Mononuclear cell (primary cell): ENCODE data around the gene SLC4A1AP. TPM values are rescaled to one million over a fixed set of nuclear protein-coding genes. Genes with fewer than 3 reads are reported as not detected.

ENCODE experiments used
- H3K27me3 ChIP-seq: 2 replicates; pipeline ENCODE4 v1.6.0; 2011; ENCODE audit warnings: low read length, control low read depth; ENCODE audit not compliant: insufficient read depth
- H3K4me1 ChIP-seq: 2 replicates; pipeline ENCODE4 v1.5.1; 2011; ENCODE audit warnings: mild to moderate bottlenecking, low read length, control low read depth; ENCODE audit not compliant: insufficient read depth
- H3K4me3 ChIP-seq: 2 replicates; pipeline ENCODE4 v1.5.1; 2011; ENCODE audit warnings: mild to moderate bottlenecking, low read length, moderate library complexity
- H3K9me3 ChIP-seq: 2 replicates; pipeline ENCODE4 v1.5.1; 2011; ENCODE audit warnings: low read depth, mild to moderate bottlenecking, control low read depth, low read length
- total RNA-seq: library from RNA; depleted of rRNA; stranded (reverse); fragments of >200 nt; gene quantifications from one replicate; pipeline ENCODE4 v1.2.3, GENCODE V29; 2012

The SLC4A1AP gene
- total RNA-seq, 1 donor = 23.3 TPM

DNA sequence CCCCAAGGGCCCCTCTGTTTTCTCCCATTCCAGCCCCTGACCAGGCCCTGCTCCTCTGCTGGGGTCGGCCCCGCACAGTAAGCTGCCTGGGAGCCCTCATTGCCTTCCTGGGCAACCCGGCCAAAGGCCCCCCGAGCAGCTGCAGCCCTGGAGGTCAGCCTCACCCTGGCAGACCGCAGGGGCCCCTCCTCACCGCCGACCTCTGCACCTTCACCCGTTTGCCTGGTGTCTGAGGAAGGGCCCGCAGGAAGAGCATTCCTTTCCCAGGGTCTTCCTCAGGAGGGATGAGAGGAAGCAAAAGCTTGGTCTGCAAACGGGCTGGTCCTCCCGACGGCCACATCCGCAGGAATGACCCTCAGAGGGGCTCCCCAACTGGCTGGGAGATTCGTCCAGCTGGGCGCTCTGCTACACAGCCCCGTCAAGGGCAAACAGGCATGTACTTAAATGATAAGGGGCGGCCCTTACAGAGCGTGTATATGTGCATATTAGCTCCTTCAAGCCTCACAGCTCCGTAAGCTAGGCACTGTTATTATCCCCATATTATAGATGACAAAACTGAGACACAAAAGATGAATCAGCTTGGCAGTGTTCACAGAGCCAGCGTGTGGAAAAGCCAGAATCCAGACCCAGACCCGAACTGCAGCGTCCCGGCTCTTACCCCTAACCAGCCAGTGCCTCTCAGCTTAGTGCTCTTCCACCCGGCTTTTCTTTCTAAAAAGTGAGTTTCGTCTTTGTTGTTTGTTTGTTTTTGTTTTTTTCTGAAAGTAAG, 52.8 kb downstream of the SLC4A1AP start:
- H3K4me1 ChIP-seq = peaks cover 17% of the 10 kb centered on the region
- H3K27me3 ChIP-seq = peaks cover 28% of the 10 kb centered on the region
- no peak overlapping the region for H3K4me3 ChIP-seq
- H3K9me3 ChIP-seq = no peaks in the 10 kb centered on the region

DNA sequence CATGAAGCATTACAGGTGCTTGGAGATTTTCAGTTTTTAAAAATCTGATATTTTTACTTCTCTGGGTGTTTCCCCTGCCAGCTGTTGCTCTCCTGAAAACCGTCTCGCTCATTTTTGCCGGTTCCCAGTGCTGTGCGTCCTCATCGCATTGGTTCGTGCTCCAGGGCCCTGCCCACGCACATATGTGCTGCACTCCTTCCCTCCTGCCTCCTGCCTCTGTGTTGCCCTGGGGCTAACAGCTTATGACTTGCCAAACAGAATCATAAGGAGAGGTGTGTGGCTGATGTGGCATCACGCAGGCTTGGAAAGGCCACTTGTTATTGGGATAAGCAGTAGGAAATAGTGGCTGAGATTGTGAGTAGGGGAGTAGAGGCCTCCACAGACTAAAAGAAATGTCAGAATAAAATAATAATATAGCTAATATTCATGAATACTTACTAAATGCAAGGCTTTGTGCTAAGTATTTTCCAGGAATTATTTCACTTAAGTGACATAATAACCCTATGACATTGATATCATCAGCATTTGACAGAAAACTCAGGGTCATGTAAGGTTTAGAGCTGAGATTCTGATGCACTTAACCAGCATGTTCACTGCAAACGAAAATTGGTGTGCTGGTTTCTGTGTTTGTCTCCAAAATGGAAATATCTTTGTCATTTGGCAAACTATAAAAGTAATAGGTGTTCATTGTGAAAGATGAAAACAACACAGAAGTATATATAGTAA, 53.5 kb downstream of the SLC4A1AP start:
- Histone ChIP-seq H3K4me3 (no peak overlapping the region), H3K9me3 (no peaks in the 10 kb centered on the region), H3K27me3 (peaks cover 28% of the 10 kb centered on the region), H3K4me1 (peaks cover 17% of the 10 kb centered on the region)

DNA sequence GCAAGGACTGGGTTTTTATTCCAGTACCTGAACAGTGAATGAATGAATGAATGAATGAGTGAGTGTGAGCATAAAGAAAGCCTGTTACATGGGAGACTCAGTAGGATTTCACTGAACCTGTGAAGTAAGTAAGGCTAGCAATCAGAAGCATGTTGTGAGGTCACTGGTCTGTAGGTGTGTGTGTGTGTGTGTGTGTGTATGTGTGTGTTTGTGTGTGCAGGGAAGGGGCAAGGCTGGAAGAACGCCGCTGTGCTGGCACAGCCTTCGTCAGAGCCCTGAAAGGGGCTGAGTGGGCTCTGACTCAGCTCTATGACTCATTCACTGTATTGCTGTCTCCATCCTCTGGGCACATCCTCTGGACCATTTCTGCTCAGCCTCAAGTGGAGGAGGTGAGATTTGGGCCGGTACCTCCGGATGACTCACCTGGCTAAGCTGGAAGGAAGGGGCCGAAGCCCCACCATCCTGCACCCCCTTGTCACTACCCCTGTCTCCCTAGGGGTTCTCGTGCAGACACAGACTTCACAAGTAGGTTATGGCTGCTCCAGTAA, 56.4 kb downstream of the SLC4A1AP start:
- Histone ChIP-seq H3K27me3 (peaks cover 26% of the 10 kb centered on the region), H3K9me3 (no peaks in the 10 kb centered on the region), H3K4me3 (no peak overlapping the region), H3K4me1 (peaks cover 16% of the 10 kb centered on the region)

DNA sequence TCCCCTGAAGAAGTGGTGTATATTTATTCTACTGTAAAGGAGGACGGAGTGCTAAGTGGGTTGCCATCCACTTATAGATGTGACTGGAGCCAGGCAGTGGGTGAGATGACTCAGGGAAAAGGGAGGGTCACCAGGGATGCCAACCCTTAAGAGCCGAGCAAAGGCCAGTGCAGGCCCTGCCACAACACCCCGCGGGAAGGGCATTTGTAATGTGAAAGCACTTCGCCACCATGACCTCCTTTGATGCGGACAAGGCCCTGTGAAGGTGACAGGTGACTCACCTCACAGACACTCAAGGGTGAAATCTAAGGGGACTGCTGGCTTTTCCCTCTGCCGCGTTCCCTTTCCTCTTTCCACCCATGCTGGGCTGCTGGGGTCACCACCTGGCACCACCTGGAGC, 57.6 kb downstream of the SLC4A1AP start:
- Histone ChIP-seq H3K4me1 (peaks cover 8% of the 10 kb centered on the region), H3K4me3 (no peak overlapping the region), H3K9me3 (no peaks in the 10 kb centered on the region), H3K27me3 (peaks cover 22% of the 10 kb centered on the region)

DNA sequence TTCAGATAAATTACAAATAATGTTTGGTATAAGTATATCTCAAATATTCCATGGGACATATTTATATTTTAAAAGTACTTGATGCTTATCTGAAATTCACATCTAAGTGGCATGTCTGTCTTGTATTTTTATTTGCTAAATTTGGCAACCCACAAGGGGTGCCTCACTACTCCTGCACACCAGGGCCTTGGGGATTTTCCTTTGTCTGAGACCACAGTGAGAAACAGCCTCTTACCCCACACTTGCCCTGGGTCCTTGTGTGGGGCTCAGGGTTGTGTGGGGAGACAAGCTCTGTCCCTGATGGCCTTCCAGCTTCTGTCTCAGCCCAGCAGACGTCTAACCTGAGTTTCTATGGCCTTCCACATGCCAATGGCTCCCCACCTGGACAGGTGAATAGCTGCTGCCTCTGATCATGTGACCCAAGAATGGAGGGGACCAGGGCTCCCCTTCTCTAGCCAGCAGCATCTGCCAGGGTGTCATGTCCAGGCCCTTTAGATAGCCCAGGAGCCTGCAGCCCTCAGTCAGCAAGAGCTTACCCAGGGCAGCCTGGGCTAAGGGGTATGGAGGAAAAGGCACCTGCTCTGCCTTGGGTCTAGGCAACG, 58.3 kb downstream of the SLC4A1AP start:
- H3K9me3 ChIP-seq = no peaks in the 10 kb centered on the region
- H3K27me3 ChIP-seq = peaks cover 15% of the 10 kb centered on the region
- H3K4me1 ChIP-seq = peaks cover 2% of the 10 kb centered on the region
- no peak overlapping the region for H3K4me3 ChIP-seq

DNA sequence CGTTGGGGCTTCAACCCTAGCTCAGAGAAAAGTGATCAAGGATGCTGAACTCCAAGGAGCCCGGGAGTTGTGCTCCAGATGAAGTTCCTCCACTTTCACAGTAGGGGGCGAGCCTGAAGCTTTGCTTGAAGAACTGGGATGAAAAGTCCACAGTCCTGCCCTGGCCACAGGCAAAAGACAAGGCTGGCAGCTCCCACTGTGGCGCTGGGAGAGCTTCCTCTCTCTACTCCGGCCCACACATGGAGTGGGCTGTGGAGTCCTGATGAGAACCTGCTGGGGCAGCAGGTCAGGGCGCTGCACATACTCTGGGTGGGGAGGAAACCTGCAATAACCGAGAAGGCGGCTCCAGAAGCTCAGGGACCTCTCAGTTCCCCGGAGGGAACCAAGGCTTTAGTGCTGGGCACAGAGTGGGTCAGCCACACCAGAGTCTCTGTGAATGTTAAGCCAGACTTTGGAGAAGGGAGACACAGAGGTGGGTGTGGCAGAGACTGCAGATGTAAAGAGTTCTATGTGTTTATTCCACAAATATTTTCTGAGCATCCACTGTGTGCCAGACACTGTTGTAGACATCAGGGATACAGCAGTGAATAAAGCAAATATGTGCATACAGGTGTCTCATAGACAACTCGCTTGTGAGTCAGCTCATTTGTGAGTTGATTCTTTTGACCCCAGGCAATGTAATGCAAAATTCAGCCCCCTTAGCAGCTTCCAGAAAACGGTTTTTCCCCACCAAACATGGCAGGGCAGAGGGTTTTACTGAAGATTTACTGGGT, 59.9 kb downstream of the SLC4A1AP start:
- H3K9me3 ChIP-seq = no peaks in the 10 kb centered on the region
- H3K27me3 ChIP-seq = peaks cover 4% of the 10 kb centered on the region
- H3K4me3 ChIP-seq = no peak overlapping the region
- no peaks in the 10 kb centered on the region for H3K4me1 ChIP-seq

DNA sequence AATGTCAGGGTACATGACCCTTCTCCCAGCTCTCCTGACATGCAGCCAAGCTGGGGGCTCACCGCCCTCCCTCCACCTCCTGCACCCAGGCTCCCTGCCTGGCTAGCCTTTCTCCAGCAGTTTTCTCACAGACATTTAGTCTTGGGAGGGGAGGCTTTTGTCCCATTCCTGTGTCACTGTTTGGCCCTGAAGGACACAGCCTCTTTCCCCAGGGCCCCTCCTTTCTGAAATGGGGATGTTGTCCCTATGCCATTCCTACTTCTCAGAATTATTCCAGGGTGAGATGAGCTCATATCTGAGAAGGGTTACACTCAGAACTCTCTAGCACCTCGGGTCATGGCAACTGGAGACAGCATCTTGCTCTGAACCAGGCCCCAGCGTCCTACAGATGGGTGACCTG, 60.5 kb downstream of the SLC4A1AP start:
- no peaks in the 10 kb centered on the region for H3K4me1 ChIP-seq
- H3K9me3 ChIP-seq = no peaks in the 10 kb centered on the region
- no peak overlapping the region for H3K4me3 ChIP-seq
- peaks cover 4% of the 10 kb centered on the region for H3K27me3 ChIP-seq

DNA sequence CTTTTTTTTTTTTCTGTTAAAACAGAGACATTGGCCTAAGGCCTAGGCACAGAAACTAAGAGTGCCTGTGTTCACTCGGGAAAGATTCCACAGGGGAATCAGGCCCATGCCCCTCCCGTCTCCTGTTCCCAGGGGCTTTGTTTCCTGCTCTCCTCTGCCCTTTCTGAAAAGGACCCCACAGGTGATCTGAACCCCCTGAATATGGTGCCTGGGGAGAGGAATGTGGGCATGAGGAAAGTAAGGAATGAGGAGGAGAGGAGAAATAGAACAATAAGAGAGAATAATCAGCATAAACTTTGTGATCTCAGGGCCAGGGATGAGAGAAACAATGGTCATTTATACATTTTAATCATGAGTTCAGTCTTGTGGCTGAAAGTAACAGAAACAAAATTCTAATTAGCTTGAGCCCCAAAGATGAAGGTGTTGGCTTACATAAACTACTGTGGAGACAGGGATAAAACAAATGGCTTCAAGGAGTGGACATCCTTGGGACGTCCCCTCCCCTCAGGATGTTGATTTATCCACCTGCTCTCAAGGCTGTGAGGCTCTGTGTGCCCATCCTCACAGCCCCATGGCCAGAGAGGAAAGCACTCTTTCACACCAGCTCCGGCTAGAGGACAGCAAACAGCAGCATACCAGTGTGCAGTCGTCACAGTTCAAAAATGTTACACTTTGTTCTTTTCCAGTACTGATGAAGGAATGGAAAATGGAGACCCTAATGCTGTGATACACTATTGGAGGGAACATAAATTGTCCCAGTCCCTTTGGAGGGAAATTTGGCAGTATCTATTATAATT, 61.4 kb downstream of the SLC4A1AP start:
- no peaks in the 10 kb centered on the region for H3K9me3 ChIP-seq
- no peaks in the 10 kb centered on the region for H3K4me1 ChIP-seq
- no peak overlapping the region for H3K4me3 ChIP-seq
- H3K27me3 ChIP-seq = no peaks in the 10 kb centered on the region

DNA sequence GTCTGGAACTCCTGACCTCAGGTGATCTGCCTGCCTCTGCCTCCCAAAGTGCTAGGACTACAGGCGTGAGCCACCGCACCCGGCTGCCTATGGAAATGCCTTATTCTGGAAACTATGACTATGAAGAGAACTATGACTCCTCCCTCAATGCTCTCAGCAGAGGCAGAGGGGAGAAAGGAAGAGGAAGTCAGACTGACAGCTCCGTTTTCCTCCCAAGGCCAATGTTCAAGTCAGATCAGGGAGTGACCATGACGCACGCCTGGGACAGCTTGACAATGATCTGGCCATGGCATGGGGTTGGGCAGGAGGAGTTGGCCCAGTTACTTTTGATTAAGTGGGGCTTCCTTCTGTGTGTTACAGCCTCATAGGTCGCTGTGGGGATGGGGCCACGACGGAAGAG, 63.6 kb downstream of the SLC4A1AP start:
- Histone ChIP-seq H3K9me3 (no peaks in the 10 kb centered on the region), H3K27me3 (no peaks in the 10 kb centered on the region), H3K4me3 (no peak overlapping the region), H3K4me1 (no peaks in the 10 kb centered on the region)

DNA sequence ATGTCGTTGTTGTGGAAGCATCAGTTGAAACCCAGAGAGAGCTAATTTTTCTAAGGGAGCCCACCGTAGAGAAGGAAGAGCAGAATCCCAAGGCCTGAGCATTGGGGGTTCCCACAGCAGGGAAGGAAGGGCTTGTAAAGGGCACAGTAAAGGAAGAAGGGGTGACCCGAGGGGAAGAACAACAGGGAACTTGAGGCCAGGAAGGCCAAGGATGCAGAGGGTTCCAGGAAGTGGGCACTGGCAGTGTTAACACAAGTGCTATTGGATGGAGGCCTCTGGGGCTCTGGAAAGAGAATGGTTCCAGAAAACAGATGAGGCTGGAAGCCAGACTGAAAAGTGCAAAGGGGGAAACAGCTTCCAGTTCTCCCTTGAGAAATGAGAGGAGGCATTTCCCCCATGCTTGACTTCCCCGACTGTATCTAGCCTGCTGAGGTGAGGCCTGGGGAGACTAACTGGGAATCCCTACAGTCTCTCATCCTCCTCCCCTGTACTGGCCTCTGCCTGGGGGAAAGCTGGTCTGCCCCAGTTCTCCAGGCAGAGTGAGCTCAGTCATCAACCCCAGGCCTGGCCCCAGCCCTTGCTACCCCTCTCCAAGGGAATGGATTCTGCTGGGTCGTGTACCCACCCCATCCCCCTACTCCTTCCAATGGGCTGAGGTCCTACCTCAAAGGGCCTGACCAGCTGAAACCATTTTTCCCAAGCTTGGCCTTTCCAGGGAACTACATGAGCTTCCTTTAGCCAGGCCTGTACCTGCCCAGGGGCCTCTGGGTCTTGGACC, 64.6 kb downstream of the SLC4A1AP start:
- Histone ChIP-seq H3K4me1 (no peaks in the 10 kb centered on the region), H3K27me3 (no peaks in the 10 kb centered on the region), H3K4me3 (no peak overlapping the region), H3K9me3 (no peaks in the 10 kb centered on the region)

DNA sequence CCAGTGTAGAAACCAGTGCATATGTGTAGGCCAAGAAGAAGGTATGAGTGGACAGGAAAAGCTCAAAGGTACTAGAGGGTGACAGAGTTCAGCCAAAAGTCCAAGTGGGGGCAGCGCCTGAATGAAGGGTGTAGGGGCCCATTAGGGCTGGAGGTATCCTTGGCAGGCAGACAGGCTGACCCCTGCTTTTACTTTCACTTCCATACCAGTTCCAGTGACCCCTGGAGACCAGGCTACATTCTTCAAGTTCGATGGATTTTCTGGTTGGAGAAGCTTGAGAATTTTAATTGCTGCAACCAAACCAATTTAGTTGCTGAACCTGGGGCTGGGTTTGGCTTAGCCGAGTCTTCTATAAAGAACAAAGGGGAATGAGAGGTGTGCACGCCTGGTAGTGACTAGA, 65.5 kb downstream of the SLC4A1AP start:
- Histone ChIP-seq H3K4me1 (no peaks in the 10 kb centered on the region), H3K4me3 (no peak overlapping the region), H3K9me3 (no peaks in the 10 kb centered on the region), H3K27me3 (no peaks in the 10 kb centered on the region)

DNA sequence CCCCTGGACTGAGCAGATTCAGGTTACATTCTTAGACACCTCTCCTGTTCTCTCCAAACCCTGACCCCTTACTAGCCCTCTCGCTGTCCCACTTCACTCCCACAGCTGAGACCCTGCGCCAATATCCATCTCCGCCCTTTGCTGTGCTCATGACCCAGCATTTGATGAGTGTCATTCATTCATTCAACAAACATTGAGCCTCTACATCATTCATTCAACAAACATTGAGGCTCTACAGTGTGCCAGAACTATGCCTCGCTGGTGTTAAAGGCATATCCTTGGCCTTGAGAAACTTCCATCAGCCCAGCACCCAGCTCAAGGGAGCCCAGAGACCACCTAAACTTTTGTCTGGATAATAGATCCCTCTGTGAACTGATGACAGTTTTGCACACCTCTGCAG, 65.9 kb downstream of the SLC4A1AP start:
- no peaks in the 10 kb centered on the region for H3K27me3 ChIP-seq
- H3K4me3 ChIP-seq = no peak overlapping the region

DNA sequence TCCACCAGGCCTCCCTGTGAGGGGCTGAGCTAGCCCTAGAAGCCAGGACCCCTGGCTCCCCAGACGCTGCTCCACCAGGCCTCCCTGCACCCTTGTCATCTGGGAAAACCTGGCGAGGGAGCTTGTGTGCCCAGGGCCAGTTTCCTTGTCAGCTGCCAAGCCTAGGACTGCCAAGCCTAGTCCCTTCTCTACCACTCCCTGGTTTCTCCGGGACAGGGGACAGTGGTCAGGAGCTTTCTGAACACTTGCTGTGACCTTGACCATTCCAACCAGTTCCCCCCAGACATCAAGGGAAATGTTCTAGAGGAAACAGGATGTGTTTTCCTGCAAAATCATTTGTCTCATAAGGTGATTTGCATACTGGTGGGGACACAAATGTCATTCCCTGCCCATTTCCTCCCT, 66.6 kb downstream of the SLC4A1AP start:
- no peak overlapping the region for H3K4me3 ChIP-seq
- H3K27me3 ChIP-seq = no peaks in the 10 kb centered on the region
- no peaks in the 10 kb centered on the region for H3K9me3 ChIP-seq
- peaks cover 3% of the 10 kb centered on the region for H3K4me1 ChIP-seq

More for the DNA sequence above, 65.9 kb downstream of the SLC4A1AP start:
- Histone ChIP-seq H3K9me3 (no peaks in the 10 kb centered on the region), H3K4me1 (no peaks in the 10 kb centered on the region)
